Activated CD4-positive, alpha-beta T cell treated with anti-CD3 and anti-CD28 coated beads for 24 hours (primary cell): ENCODE results near the gene KCNN3.

ENCODE experiments used
- DNase-seq, 2 donors: peaks; one replicate each; pipeline ENCODE4 v3.0.0-alpha.2; 2020; ENCODE audit warnings: low read depth in 2 of 2

KCNN3 gene

DNA sequence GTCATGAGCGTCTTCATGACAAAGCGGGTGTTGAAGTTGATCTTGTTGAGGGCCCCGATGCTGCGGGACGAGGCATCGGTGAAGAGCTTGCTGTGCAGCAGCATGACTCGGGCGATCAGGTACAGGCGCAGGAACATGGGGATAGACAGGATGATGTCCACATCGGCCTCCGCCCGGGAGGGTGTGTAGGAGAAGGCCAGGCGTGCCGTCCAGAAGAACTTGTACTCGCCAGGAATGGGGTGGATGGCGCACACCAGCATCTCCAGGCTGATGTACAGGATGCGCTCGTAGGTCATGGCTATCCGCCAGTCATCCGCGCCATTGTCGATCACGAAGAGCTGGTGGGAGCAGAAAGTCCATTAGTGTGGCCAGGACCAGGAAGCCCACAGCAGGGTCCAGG, 98.0 kb downstream of the KCNN3 start:
- DNase-seq = no peak

DNA sequence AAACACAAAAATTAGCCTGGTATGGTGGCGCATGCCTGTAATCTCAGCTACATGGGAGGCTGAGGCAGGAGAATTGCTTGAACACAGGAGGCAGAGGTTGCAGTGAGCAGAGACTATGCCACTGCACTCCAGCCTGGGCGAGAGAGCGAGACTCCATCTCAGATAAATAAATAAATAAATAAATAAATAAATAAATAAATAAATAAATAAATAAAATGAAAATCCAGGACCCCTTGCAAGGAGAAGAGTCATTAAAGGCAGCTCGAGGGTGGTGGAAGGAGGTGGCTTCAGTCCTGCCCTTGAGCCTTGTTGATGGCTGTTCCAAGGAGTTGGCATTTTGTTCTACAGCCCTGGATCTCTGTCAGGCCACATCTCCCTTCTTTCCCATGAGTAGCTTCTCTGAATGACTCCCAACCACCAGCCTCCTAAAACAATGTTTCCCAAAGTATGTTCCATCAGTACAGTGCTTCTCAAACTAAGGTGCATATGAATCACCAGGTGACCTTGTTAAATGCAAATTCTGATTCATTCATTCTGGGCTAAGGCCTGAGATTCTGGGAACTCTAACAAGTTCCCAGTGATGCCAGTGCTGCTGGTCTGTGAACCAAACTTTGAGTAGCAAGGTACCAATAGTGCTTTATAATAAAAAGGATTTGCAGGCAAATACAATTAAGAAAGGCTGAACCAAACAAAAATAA, 99.0 kb downstream of the KCNN3 start:
- DNase-seq = no peak

DNA sequence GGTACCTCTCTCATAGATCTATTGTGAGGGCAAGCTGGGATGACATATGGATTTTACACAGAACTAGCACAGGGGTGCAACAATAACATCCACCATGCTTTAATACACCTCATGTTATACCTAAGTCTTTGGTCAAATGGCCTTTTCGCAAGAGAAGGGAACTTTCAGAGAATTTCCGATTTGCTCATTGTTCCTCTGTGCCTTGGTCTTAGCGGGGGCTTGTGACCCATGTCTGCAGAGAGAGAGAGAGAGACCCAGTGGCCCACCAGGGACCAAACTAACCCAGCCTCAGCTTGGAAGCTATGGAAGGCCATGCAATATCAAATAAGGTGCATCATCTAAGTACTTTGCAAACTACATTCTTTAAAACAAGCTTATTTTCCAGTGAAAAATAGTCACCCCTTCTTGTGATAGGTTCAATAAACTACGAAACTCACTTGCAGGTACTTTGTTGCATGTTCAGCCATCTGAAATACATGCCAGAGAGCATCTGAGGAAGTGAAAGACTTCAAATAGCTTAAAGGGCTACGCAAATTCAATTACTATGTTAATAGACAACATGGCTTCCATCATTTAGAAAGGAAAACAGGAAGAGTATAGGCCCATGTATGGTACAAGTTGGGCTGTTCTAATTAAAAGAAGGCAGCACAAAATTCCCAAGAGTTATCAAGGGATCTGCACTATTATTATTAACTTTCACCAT, 100.7 kb downstream of the KCNN3 start:
- no peak for DNase-seq

DNA sequence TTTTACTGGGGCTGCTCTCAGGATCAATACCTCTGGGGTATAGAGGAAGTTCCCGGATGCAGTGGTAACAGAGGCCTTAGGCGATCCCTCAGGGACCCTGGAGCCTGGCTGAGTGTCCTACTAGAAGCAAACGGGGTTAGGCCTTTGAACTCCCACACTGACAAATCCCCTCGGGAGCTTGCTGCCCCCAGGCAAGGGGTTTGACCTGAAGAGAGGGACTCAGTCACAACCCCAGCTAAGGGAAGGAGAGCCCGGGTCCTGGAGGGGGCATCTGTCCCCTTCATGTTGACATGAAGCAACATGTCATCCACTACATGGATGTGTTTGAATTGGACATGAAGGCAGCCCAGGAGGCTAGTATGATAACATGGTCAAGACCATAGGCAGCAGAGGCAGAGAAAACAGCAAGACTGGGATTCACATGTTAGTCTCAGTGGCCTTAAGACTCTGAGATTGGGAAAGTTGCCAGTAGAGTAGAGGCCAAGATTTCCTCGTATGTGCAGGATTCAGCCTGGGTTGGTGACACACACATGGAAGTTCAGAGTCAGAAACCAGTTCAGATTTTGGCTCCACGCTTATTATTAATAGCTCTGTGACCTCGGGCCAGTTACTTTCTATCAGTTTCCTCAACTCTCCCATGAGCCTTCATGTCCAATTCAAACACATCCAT, 101.5 kb downstream of the KCNN3 start:
- no peak for DNase-seq

DNA sequence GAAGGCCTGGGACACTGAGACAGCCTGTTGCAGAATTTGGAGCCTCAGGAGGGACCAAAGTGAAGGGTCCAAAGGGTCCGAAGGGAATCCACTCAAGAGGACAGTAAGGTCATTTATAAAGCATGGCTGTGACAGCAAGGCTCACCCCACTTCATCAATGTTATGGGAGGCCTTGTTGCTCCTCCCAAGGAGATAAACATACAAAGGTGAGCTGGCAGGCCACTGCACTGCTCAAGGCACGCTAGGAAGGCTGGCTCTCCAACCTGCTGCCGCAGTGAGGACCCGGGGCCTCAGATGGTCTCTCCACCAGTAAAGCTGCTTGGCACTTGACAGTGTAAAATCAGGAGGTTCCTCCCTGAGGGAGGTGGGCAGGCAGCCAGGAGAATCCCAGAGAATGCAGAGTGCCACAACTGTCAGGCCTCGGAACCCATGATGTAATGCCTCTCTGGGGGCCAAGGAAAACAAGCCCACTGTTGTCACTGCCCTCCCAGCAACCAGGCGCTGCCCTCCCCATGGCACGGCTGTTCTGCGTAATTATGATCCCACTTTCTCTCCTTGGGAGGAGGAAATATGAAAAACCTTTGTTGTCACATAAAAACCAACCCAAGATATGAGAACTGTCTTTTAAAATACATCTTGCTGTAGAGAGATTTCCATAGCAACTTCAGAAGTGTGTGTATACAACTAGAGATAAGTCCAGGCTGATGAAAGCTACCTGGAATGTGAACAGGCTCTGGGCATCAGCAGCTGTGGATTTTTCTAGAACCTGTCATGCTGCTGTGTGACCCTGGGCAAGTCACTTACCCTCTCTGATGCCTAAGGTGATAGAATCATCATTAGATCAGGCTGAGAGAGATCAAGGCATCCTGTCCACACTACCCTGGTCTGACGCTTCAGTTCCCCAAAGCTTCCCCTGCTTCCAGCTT, 102.5 kb downstream of the KCNN3 start:
- no peak for DNase-seq

DNA sequence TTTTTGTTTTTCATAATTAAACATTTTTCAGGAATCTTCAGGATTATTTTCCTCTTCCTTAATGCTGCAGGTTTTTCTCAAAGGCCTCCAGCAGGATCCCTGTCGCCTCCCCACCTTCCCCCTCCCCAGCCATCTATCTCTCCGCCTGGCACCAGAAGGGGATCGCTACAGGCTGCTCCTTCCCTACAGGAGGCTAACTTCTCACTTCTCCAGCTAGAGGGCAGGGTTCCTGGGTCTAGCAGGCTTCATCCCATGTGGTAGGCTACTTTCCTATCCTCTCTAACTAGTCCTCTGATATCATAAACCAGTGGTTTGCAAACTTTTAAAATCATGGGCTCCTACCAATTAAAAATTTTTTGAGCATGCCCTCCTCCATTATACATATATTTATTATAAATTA, 104.1 kb downstream of the KCNN3 start:
- DNase-seq = no peak

DNA sequence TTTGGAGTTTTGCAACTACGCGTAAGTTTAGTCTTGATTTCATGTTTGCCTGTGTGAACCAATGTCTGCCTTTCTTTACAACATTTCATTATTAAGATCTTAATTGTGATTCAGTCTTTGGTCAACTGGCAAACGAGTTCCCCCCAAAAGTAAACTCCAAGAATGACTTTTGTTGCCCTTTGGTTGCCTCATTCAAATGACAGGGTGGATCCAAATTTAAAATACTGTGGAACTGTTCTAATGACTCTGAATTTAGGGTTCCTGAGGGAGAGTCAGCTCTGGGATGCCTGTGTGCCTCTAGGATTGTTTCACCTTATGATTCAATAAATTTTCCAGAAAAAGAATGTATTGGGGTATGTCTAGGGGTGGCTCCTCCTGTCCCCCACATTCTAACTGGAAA, 105.3 kb downstream of the KCNN3 start:
- DNase-seq = no peak

DNA sequence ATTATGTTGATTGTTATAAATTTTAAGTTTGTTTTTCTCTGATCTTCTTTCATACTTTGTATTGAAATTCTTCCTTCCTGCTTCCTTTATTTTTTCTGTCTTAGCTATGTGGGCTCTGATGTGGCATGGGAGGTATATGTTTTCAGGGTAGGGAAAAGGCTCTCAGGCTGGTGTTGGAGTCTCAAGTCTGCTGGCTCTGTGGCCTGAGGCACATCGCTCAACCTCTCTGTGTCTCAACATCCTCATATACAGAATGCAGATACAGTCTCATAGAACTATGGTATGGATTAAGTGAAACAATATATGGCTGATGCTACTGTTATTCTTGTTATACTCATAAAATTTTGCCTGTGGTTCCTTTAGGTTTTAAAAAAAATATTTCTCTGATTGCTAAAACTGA, 105.9 kb downstream of the KCNN3 start:
- no peak for DNase-seq

DNA sequence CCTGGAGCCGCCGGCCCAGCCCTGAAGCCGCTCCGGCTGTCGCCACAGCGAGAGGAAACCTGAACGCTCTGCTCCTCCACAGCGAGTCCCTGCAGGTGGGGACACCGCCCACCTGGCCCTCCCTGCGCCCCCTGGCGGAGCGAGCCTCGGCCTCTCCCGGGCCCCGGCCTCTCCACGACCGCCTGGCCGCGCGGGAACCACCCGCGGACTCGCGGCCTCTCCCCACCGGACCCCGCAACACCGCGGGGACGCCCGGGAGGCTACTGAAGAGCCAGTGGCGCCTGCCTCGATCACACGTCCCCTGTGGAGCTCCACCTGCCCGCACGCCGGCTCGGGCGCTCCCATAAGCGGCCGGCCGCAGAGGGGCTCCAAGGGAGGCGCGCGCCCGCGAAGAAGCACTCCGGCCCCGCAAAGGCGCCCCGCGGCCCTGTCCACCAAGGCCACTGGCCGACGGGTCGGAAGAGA, 109.6 kb downstream of the KCNN3 start:
- DNase-seq = peak; percentile 78 to 79

DNA sequence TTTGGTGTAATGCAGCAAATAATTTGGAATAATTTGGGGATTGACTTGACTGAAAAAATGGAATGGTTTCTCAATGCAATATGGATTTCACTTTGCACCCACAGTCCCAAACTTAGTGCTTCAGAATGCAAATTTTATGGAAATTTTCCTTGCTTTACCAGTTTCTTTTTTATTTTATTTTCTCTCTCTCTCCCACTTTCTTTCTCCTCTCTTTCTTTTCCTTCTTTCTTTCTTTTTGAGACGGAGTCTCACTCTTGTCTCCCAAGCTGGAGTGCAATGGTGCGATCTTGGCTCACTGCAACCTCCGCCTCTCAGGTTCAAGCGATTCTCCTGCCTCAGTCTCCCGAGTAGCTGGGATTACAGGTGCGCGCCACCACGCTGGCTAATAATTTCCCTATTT, 110.3 kb downstream of the KCNN3 start:
- no peak for DNase-seq

DNA sequence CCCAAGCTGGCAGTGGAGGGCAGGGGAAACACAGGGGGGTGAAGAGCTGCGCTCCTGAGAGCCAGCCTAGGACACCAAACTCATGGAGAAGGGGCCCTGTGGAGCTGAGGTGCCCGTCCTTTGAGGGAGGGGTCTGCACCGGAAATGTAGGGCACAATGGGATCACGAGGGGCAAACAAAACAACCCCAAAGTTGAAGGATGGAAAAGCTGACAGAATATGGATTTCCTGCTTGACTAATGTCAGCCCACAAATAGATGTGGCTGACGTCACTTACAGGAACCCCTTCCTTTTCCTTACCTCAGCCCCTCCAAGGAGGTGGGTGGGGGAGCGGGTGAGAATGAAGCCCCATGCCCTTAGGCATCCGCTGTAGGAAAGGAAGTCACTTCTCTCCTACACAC, 110.9 kb downstream of the KCNN3 start:
- DNase-seq = peak; percentile 44 to 61

DNA sequence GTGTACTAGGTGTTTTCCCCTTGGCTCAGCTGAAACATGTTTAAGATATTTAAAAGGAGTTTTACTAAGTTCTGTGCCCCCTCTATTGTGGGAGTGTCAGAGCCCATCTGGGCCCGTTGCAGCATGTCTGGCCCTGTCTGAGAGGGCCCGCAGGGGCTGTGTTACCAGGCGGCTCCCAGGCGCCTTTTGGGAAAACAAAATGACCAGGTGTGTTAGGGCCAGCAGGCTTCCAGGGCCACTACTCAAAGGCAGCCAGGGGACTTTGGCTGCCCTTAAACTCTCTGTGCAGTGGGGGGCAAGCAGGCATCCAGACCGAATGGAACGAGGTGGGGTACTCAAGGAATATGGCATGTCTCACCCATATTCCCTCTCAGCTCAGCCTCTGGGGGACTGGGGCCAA, 111.7 kb downstream of the KCNN3 start:
- no peak for DNase-seq

DNA sequence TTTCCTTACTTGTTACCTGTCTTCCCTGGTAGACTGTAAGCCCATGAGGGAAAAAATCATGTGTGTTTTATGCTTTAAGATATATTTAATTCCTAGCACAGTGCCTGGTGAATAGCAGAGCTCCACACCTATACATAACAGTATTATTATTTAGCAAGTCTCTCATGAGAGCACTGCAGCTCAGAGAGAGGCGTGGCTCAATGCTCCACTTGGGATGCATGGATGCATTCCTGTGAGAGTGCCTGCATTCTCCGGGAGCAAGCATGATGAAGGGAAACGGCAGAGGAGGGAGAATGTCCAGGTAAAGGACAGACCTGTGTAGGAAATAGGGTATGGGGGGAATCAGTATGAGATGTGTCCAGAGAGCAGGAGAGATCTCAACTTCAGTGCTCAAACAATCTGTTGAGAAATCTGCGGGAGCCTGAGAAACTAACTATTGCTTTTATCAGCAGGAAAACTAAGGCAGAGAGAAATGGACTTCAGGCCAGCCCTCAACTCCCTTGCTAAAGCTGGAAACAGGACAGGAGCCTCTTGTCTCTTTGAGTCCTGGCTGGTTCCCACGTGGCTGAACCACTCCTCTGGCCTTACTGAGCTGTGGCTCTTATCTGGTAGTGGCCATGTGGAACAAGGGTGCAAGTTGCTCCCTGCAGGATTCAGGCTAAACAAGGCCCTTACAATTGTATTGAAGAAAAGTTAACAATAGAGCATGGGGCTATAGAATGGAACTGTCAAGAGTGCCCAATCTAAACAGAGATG, 113.1 kb downstream of the KCNN3 start:
- DNase-seq = no peak

DNA sequence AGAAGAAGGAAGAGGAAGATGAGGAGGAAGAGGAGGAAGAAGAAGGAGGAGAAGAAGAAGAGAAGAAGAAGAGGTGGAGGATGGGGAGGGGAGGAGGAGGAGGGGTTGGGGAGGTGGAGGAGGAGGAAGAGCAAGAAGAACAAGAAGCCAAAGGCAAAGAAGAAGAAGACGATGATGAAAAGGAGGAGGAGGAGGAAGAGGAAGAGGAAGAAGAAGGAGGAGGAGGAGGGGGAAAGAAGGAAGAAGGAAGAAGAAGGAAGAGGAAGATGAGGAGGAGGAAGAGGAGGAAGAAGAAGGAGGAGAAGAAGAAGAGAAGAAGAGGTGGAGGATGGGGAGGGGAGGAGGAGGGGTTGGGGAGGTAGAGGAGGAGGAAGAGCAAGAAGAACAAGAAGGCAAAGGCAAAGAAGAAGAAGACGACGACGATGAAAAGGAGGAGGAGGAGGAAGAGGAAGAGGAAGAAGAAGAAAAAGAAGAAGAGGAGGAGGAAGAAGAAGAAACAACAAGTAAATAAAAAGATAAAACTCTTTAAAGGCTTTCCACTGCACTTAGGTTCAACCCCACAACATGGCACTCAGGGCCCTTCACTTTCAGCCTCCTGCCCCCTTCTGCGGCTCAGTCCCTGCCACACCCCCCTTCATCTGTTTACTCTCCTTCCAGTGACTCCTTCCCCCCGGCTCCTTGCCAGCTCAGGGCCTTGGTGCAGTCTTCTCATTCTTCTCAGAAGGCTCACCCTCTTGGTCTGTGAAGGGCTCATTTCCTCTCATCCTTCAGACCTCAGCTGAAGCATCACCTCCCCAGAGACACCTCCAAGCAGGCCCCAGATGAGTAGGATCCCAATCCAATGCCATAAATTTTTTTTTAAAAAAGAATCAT, 114.0 kb downstream of the KCNN3 start:
- no peak for DNase-seq

DNA sequence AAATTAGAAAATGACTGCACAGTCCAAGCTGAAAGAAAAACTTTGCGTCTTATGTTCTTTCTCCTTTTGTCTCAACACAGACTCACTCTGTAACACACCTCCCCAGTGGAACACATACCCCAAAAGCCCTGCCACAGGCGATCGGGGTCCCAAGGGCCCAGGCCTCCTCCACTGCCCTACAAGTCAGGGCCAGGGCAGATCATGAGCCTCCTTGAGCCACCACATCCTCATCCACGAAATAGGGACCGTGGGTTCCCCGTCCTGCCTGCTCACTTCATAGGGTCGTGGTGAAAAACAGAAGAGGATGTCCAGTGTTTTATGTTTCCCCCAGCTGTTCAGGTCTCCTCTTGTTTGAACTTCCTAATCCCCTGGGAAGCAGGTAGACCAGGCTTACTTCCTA, 116.7 kb downstream of the KCNN3 start:
- DNase-seq = no peak

DNA sequence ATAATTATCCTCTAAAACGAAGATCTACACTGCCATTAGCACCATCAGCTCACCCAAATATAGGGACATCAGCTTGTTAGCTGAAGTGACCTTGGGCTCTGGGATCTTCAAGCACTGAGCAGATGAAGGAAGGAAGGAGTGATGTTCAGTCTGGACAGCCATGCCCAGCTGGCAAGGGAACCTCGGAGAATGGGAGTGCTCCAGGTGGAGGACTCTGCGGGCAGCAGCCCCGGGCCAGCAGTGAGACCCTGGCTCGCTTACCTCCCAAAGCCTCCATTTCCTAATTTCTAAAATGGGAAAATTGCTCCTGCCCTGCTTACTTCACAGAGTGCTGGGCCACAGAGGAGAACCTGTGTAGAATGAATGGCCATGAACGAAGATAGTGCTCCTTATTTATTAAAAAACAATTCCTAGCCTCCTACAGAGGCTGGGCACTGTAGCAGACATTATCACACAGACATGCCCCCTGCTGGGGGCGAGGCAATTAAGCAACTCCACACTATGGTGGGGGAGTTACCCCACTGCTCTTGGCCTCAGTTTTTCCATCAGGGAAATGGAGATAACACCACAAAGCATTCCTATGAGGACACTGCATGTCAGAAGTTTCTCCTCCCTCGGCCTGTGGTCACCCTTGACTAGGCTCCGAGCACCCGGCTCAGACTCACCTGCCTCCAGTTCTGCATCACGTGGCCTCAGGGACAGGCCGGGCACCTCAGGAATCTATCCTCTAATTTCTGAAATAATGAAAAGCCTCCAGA, 117.6 kb downstream of the KCNN3 start:
- no peak for DNase-seq

DNA sequence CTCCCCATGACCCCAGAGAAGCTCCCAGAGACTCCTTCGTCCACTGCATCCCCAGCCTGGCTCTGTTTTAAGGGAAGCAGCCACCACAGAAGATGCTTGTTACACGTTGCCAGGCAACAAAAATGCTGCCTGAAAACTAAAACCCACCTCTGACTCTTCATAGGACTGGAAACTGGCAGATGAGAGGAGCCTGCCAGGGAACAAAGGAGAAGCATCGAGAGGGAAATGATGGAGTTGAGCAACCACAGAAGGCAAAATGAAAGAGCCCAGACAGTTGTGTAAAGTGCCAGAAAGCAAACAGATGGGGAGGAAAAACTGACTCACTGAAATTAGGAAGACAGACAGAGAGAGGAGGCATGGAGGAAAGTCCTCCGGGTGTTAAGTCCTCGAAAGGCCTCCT, 118.4 kb downstream of the KCNN3 start:
- DNase-seq = no peak

DNA sequence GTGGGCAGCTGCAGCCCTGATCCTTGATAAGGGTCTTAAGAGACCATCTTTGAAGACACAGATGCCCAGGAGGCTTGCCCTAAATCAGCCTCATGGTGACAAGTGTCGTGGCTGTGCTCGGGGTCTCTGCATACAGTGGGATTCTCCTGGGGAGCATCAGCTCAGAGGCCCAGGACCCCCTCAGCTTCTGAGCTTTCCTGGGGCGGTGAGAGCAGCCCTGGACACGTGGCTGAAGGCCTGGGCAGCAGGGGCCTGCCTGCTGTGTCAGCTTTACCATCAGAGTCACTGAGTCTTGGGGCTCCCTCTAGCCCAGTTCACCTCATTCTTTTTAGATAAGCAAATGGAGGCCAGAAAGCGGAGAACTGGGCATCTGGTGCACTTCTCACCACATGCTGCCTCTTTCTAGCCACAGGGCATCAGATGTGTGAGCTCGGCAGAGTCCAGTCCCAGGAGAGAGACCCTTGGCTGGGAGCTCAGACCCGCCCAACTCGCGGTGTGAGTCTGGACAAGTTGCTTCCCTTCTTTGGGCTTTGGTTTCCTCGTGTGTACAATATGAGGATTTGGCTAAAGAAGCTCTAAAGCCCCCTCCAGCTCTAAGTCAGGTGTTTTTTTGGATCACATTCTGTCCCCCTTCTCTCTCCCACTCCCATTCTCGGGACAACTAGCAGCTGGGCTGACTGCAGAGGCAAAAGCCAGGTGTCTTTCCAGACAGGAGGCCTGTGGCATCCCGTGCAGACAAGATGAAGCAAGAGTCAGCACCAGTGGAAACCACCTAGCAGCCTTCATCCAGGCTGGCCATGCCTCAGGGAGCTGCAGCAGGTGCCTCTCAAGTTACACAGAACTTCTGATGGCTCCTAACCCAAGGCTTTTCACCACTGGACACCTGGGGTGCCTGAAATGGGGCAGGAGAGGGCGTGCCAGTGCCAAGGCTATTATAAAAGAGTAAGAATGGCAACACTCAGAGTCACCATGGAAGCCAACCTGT, 119.1 kb downstream of the KCNN3 start:
- DNase-seq = no peak
